ENCODE data around the gene MGAT2.

DNA sequence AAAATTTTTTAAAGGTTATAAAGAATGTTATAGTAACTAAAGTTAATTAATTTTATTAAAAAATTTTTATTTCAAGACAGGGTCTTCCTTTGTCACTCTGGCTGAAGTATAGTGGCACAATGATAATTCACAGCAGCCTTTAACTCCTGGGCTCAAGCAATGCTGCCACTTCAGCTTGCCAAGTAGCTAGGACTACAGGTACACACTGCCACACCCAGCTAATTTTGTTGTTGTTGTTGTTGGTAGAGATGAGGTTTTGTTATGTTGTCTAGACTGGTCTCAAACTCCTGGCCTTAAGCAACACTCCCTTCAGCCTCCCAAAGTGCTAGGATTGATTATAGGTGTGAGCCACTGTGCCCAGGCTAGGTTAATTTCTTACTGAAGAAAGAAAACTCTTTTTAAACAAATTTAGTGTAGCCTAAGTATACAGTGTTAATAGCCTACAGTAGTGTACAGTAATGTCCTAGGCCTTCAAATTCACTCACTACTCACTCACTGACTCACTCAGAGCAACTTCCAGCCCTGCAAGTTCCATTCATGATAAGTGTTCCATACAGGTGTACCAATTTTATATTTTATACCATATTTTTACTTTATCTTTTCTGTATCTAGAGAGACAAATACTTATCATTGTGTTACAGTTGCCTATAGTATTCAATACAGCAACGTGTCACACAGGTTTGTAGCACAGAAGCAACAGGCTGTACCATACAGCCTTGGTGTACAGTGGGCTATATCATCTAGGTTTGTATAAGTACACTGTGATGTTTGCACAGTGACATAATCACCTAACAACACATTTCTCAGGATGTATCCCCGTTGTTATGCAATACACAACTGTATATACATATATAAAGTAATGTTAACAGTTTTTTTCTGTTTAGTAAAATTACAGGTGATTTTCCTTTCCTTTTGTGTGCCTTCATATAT, 39.2 kb downstream of the MGAT2 start:
- TF ChIP-seq, protein P1, sequence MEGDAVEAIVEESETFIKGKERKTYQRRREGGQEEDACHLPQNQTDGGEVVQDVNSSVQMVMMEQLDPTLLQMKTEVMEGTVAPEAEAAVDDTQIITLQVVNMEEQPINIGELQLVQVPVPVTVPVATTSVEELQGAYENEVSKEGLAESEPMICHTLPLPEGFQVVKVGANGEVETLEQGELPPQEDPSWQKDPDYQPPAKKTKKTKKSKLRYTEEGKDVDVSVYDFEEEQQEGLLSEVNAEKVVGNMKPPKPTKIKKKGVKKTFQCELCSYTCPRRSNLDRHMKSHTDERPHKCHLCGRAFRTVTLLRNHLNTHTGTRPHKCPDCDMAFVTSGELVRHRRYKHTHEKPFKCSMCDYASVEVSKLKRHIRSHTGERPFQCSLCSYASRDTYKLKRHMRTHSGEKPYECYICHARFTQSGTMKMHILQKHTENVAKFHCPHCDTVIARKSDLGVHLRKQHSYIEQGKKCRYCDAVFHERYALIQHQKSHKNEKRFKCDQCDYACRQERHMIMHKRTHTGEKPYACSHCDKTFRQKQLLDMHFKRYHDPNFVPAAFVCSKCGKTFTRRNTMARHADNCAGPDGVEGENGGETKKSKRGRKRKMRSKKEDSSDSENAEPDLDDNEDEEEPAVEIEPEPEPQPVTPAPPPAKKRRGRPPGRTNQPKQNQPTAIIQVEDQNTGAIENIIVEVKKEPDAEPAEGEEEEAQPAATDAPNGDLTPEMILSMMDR (IDR thresholded peaks at IDR 0.05; ENCODE audit: low read depth, low read length, missing input control): no peak
- TF ChIP-seq, protein P2, sequence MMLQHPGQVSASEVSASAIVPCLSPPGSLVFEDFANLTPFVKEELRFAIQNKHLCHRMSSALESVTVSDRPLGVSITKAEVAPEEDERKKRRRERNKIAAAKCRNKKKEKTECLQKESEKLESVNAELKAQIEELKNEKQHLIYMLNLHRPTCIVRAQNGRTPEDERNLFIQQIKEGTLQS (IDR thresholded peaks at IDR 0.05): no peak
- TF ChIP-seq SP1 (IDR thresholded peaks at IDR 0.05) (no peak), RXRA (IDR thresholded peaks at IDR 0.05) (no peak), EGR1 (IDR thresholded peaks at IDR 0.05; ENCODE audit: low read depth in 2 of 2) (no peak), TAF1 (conservative IDR thresholded peaks at IDR 0.05) (no peak), GABPA (IDR thresholded peaks at IDR 0.05 in 1 of 2, conservative IDR thresholded peaks at IDR 0.05 in 1 of 2) (no peak), RAD21 (IDR thresholded peaks at IDR 0.05) (no peak), YY1 (IDR thresholded peaks at IDR 0.05) (no peak)
- TF ChIP-seq, protein P3, sequence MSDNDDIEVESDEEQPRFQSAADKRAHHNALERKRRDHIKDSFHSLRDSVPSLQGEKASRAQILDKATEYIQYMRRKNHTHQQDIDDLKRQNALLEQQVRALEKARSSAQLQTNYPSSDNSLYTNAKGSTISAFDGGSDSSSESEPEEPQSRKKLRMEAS (IDR thresholded peaks at IDR 0.05): no peak

Measured in liver (tissue), 3 donors.